SK-N-SH (cell line): ENCODE data around the gene PIK3R5. TPM values are rescaled to one million over a fixed set of nuclear protein-coding genes. Genes with fewer than 3 reads are reported as not detected.

Experiments used
- CTCF ChIA-PET: fragments of 300-600, 350-600 bp; formaldehyde crosslinking; extraction: SDS; loops from one replicate; lab custom pipeline; 2021; lab: Yijun Ruan, JAX
- POLR2A ChIA-PET: fragments of 350-600 bp; sonication (Branson Sonifier 250); formaldehyde crosslinking; extraction: SDS; loops from one replicate; lab custom pipeline; 2020; ENCODE audit warnings: antibody characterized with exemption, inconsistent platforms; lab: Yijun Ruan, JAX
- DNase-seq: peaks from one replicate; pipeline ENCODE4 v3.0.0; 2012
- H2AFZ ChIP-seq: fragments of 200-600 bp; sonication (generic); 2 replicates; pipeline ENCODE4 v1.8.1; 2016; ENCODE audit warnings: antibody characterized with exemption, mild to moderate bottlenecking, low read depth
- H3F3A ChIP-seq: fragments of 200-600 bp; sonication (generic); replicated peaks from 2 replicates; pipeline ENCODE3; 2016; ENCODE audit warnings: antibody characterized with exemption, mild to moderate bottlenecking; ENCODE audit not compliant: insufficient read depth
- H3K27ac ChIP-seq, 2 experiments: fragments of 200-500 bp in 1 of 2; fragments of 200-600 bp in 1 of 2; sonication (Bioruptor generic) in 1 of 2; sonication (generic), shearing (Covaris generic) in 1 of 2; 2 replicates each; pipeline versions ENCODE4 v1.5.1 to v1.6.1; 2014 to 2016; ENCODE audit warnings: low read depth in 2 of 2, inconsistent platforms in 1 of 2, low read length in 1 of 2, mild to moderate bottlenecking in 1 of 2, mixed read lengths in 1 of 2
- H3K27me3 ChIP-seq: fragments of 200-600 bp; sonication (generic), shearing (Covaris generic); 2 replicates; pipeline ENCODE4 v1.6.1; 2016; ENCODE audit warnings: mixed run types; ENCODE audit not compliant: insufficient read depth
- H3K36me3 ChIP-seq, 2 experiments: fragments of 200-500 bp in 1 of 2; fragments of 200-600 bp in 1 of 2; sonication (Bioruptor generic) in 1 of 2; sonication (generic) in 1 of 2; replicated peaks in 1 of 2; 2 replicates each; pipeline versions ENCODE3 to v1.5.1; 2014 to 2016; ENCODE audit warnings: low read length in 1 of 2, mild to moderate bottlenecking in 1 of 2; ENCODE audit not compliant: insufficient read depth in 2 of 2, control insufficient read depth in 1 of 2
- H3K4me1 ChIP-seq, 2 experiments: fragments of 200-500 bp in 1 of 2; fragments of 200-600 bp in 1 of 2; sonication (Bioruptor generic) in 1 of 2; sonication (generic), shearing (Covaris generic) in 1 of 2; 2 replicates each; pipeline versions ENCODE4 v1.5.1 to v1.6.1; 2014 to 2016; ENCODE audit warnings: low read depth in 1 of 2, low read length in 1 of 2, mixed run types in 1 of 2; ENCODE audit not compliant: insufficient read depth in 2 of 2, control insufficient read depth in 1 of 2
- H3K4me2 ChIP-seq: fragments of 200-600 bp; sonication (generic), shearing (Covaris generic); 2 replicates; pipeline ENCODE4 v1.6.1; 2017; ENCODE audit warnings: mixed run types
- H3K4me3 ChIP-seq, 2 experiments: fragments of 200-500 bp in 1 of 2; fragments of 200-600 bp in 1 of 2; sonication (Bioruptor generic) in 1 of 2; sonication (generic), shearing (Covaris generic) in 1 of 2; 2 replicates each; pipeline versions ENCODE4 v1.5.1 to v1.8.1; 2014 to 2016; ENCODE audit warnings: low read depth in 2 of 2, inconsistent platforms in 1 of 2, low read length in 1 of 2, mild to moderate bottlenecking in 1 of 2, mixed read lengths in 1 of 2, moderate library complexity in 1 of 2
- H3K79me2 ChIP-seq: fragments of 200-600 bp; sonication (generic); 2 replicates; pipeline ENCODE4 v1.8.1; 2017; ENCODE audit warnings: mild to moderate bottlenecking; ENCODE audit not compliant: insufficient read depth
- H3K9ac ChIP-seq: fragments of 200-600 bp; sonication (generic); 2 replicates; pipeline ENCODE4 v1.6.1; 2017; ENCODE audit warnings: mixed run types
- H3K9me2 ChIP-seq: fragments of 200-600 bp; sonication (generic); 2 replicates; pipeline ENCODE4 v1.6.1; 2017; ENCODE audit warnings: mixed run types
- H3K9me3 ChIP-seq: fragments of 200-600 bp; sonication (generic); 2 replicates; pipeline ENCODE4 v1.6.1; 2017; ENCODE audit warnings: mixed run types, mild to moderate bottlenecking, moderate library complexity
- H4K20me1 ChIP-seq: fragments of 200-600 bp; sonication (generic); 2 replicates; pipeline ENCODE4 v1.6.1; 2017; ENCODE audit warnings: mild to moderate bottlenecking, mixed run types; ENCODE audit not compliant: insufficient read depth
- CHD2 ChIP-seq: fragments of 150-350 bp; IDR thresholded peaks from 2 replicates; pipeline ENCODE4 v1.6.1; 2018; ENCODE audit warnings: low read length; ENCODE audit not compliant: partially characterized antibody
- EZH2phosphoT487 ChIP-seq: fragments of 200-600 bp; sonication (generic); IDR thresholded peaks from 2 replicates; pipeline ENCODE4 v1.6.1; 2017; ENCODE audit warnings: low read depth, mixed run types, mild to moderate bottlenecking, antibody characterized with exemption, moderate library complexity, borderline replicate concordance
- FOSL2 ChIP-seq: IDR thresholded peaks from 2 replicates; pipeline ENCODE4 v1.4.0; 2012; ENCODE audit warnings: low read depth, mild to moderate bottlenecking, moderate library complexity, borderline replicate concordance
- FOXJ3 ChIP-seq: sonication (generic); formaldehyde crosslinking; IDR thresholded peaks from 2 replicates; pipeline ENCODE4 v1.5.1; 2020; ENCODE audit warnings: mild to moderate bottlenecking, missing genetic modification reagents
- GABPA ChIP-seq: IDR thresholded peaks from 2 replicates; pipeline ENCODE4 v1.4.0; 2012; ENCODE audit warnings: low read depth, mild to moderate bottlenecking
- MEF2A ChIP-seq: IDR thresholded peaks from 2 replicates; pipeline ENCODE4 v1.4.0; 2012; ENCODE audit warnings: low read depth, borderline replicate concordance
- MXI1 ChIP-seq: IDR thresholded peaks from 2 replicates; pipeline ENCODE4 v1.6.1; 2012; ENCODE audit warnings: mild to moderate bottlenecking, low read depth, low read length, improper control_type of control experiment
- RAD21 ChIP-seq: IDR thresholded peaks from 2 replicates; pipeline ENCODE4 v1.6.1; 2012; ENCODE audit warnings: mild to moderate bottlenecking, low read length
- SIN3A ChIP-seq: IDR thresholded peaks from 2 replicates; pipeline ENCODE4 v1.6.1; 2012; ENCODE audit warnings: low read depth, mild to moderate bottlenecking, low read length, moderate library complexity, borderline replicate concordance
- TCF12 ChIP-seq: IDR thresholded peaks from 2 replicates; pipeline ENCODE4 v1.4.0; 2012
- USF1 ChIP-seq: IDR thresholded peaks from 2 replicates; pipeline ENCODE4 v1.4.0; 2012; ENCODE audit warnings: low read depth, borderline replicate concordance
- YY1 ChIP-seq: IDR thresholded peaks from 2 replicates; pipeline ENCODE4 v1.4.0; 2012; ENCODE audit warnings: low read depth, mild to moderate bottlenecking
- WGBS: methylation state at CpG from one replicate; pipeline ENCODE4 v1.1.6; 2017; ENCODE audit warnings: low lambda C conversion rate; 5-methylcytosine and 5-hydroxymethylcytosine counted together
- polyA plus RNA-seq, 3 experiments: library from polyadenylated mRNA; depleted of rRNA; stranded (reverse); fragments of >200 nt; gene quantifications; 2 replicates each; pipeline ENCODE4 v1.2.3, GENCODE V29; 2012
- TF ChIP-seq, protein P1 (sequence below): IDR thresholded peaks from 2 replicates; pipeline ENCODE4; 2012
- TF ChIP-seq, protein P2 (sequence below): IDR thresholded peaks from 2 replicates; pipeline ENCODE4 v1.6.1; 2012; ENCODE audit warnings: mild to moderate bottlenecking, low read depth, low read length, moderate library complexity

PIK3R5 gene
- polyA plus RNA-seq, 1 of the 3 experiments (the other 2 are of a cell fraction): not detected

DNA sequence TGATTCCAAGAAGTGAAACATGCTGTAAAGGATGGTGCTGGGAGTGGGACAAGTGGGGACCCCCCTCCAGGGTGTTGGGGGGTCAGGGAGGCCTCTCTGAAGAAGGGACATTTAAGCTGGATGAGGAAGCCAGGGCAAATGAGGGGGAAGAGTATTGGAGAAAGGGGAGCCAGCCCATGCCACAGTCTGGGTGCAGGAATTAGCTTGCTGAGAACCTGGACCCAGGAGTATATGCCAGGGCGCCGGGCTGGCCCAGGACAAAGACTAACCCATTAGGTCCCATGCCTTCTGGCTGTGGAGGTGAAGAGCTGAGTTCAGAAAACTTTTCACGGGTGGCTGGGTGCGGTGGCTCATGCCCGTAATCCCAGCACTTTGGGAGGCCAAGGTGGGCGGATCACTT is 52.4 kb downstream of the PIK3R5 start (continued):
- TF ChIP-seq SIN3A: no peak
- no peak for TF ChIP-seq TCF12
- TF ChIP-seq EZH2phosphoT487: no peak
- no peak for TF ChIP-seq GABPA
- no peak for TF ChIP-seq RAD21
- no peak for TF ChIP-seq USF1
- TF ChIP-seq CHD2: no peak
- TF ChIP-seq, protein P1, sequence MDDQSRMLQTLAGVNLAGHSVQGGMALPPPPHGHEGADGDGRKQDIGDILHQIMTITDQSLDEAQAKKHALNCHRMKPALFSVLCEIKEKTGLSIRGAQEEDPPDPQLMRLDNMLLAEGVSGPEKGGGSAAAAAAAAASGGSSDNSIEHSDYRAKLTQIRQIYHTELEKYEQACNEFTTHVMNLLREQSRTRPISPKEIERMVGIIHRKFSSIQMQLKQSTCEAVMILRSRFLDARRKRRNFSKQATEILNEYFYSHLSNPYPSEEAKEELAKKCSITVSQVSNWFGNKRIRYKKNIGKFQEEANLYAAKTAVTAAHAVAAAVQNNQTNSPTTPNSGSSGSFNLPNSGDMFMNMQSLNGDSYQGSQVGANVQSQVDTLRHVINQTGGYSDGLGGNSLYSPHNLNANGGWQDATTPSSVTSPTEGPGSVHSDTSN: no peak
- no peak for TF ChIP-seq YY1
- TF ChIP-seq MEF2A: no peak
- TF ChIP-seq FOSL2: no peak

GRCh38 chr17:8912084-8912981 is 53.2 kb downstream of the PIK3R5 start:
- Histone ChIP-seq H2AFZ (no peak overlapping the region), H3K4me3 (no peak overlapping the region), H3F3A (no peaks in the 10 kb centered on the region), H3K9ac (no peak overlapping the region), H3K79me2 (no peaks in the 10 kb centered on the region), H4K20me1 (no peaks in the 10 kb centered on the region), H3K27ac (no peak overlapping the region), H3K27me3 (peaks cover 71% of the 10 kb centered on the region), H3K36me3 (no peaks in the 10 kb centered on the region), H3K9me3 (no peaks in the 10 kb centered on the region), H3K4me1 (no peaks in the 10 kb centered on the region), H3K4me2 (no peak overlapping the region), H3K9me2 (no peaks in the 10 kb centered on the region)
- CTCF ChIA-PET: interaction anchor here (2.4 kb wide), 2 partner anchors 17 to 18 kb away, joined by 7 to 8 read pairs; no protein-coding TSS in a partner anchor
- TF ChIP-seq MXI1 (no peak), FOXJ3 (CRISPR knock-in tag) (no peak)
- TF ChIP-seq, protein P2, sequence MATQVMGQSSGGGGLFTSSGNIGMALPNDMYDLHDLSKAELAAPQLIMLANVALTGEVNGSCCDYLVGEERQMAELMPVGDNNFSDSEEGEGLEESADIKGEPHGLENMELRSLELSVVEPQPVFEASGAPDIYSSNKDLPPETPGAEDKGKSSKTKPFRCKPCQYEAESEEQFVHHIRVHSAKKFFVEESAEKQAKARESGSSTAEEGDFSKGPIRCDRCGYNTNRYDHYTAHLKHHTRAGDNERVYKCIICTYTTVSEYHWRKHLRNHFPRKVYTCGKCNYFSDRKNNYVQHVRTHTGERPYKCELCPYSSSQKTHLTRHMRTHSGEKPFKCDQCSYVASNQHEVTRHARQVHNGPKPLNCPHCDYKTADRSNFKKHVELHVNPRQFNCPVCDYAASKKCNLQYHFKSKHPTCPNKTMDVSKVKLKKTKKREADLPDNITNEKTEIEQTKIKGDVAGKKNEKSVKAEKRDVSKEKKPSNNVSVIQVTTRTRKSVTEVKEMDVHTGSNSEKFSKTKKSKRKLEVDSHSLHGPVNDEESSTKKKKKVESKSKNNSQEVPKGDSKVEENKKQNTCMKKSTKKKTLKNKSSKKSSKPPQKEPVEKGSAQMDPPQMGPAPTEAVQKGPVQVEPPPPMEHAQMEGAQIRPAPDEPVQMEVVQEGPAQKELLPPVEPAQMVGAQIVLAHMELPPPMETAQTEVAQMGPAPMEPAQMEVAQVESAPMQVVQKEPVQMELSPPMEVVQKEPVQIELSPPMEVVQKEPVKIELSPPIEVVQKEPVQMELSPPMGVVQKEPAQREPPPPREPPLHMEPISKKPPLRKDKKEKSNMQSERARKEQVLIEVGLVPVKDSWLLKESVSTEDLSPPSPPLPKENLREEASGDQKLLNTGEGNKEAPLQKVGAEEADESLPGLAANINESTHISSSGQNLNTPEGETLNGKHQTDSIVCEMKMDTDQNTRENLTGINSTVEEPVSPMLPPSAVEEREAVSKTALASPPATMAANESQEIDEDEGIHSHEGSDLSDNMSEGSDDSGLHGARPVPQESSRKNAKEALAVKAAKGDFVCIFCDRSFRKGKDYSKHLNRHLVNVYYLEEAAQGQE: no peak
- DNase-seq: no peak
- 10% methylated on average over 15 of the region's 18 CpGs for WGBS
- POLR2A ChIA-PET: no interaction called here
